ENCODE data around the gene PFDN6. TPM values are rescaled to one million over a fixed set of nuclear protein-coding genes. Genes with fewer than 3 reads are reported as not detected.

PFDN6 gene
- total and polyA plus RNA-seq, 9 of the 15 experiments (the other 6 are each of a cell fraction or from before 2014, with no cell fraction given) = 6.8 to 475 (median 216) TPM

DNA sequence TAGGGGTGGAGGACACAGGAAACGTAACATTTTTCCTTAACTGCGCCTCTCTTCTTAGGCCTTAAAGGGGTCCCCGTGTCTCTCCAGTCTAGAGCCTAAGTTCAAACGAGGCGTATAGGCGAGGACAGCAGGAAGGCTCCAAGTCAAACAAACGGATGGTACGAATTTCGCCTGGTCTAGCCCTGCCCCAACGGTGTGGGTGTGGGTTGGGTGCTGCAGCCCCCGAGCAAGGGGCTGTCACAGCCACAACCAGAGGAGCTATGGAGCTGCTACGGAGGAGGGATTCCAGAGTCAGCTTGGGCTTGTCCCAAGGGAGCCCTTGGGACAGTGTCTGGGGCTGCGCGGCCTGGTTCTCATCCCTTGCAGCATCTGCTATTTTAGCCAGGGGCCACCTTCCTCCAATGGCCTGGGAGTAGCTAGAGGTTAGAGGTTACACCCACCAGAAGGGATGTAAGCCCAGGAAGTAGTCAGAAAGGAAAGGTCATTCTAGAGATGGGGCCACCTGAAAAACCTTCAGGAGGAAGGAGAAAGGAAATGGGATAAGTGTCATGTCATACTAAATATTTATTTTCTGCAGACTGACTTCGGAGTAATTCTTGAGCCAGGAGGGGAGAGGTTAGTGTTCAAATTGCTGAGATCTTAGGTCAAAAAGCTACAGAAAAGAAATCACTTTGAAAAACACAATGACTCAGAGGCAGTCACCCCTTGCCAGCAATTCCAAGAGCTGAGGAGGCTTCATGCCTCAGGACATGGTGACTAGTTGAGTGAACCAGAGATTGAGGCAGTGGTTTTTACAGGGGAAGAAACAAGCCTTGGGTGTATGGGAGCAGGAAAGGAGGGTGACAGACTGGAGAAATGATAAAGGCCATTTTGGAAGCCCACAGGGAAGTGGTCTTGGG, 39.4 kb upstream of the PFDN6 start (continued):
- TF ChIP-seq NR2C2 (CRISPR knock-in tag; IDR thresholded peaks at IDR 0.05) (no peak; the same call in 1 of the 2 replicates), NR2C2 (tag; IDR thresholded peaks at IDR 0.05) (peak; percentile 86), CTCFL (IDR thresholded peaks at IDR 0.05; ENCODE audit: borderline replicate concordance, insufficient read depth, low read depth, low read length, poor library complexity, severe bottlenecking) (no peak), ZNF324 (CRISPR knock-in tag; IDR thresholded peaks at IDR 0.05) (0 out of 2 replicates have a peak, but pooled peaks have one; percentile 28), ZSCAN32 (CRISPR knock-in tag; IDR thresholded peaks at IDR 0.05) (peak; percentile 8; the same call in 1 of the 2 replicates), POLR2B (IDR thresholded peaks at IDR 0.05; ENCODE audit: low read depth, partially characterized antibody) (peak; percentile 10), ZBTB17 (CRISPR knock-in tag; IDR thresholded peaks at IDR 0.05) (peak; percentile 75), CGGBP1 (CRISPR knock-in tag; IDR thresholded peaks at IDR 0.05) (no peak), ARID2 (IDR thresholded peaks at IDR 0.05) (peak; percentile 51; the same call in 1 of the 2 replicates), ZBTB7A (IDR thresholded peaks at IDR 0.05; ENCODE audit: borderline replicate concordance, control insufficient read depth, low read depth, low read length) (0 out of 2 replicates have a peak, but pooled peaks have one; percentile 54), NCOA2 (IDR thresholded peaks at IDR 0.05; ENCODE audit: partially characterized antibody in 2 of 2) (no peak), NKRF (IDR thresholded peaks at IDR 0.05; ENCODE audit: borderline replicate concordance) (peak; percentile 55; the same call in 1 of the 2 replicates)
- TF ChIP-seq, protein P1, sequence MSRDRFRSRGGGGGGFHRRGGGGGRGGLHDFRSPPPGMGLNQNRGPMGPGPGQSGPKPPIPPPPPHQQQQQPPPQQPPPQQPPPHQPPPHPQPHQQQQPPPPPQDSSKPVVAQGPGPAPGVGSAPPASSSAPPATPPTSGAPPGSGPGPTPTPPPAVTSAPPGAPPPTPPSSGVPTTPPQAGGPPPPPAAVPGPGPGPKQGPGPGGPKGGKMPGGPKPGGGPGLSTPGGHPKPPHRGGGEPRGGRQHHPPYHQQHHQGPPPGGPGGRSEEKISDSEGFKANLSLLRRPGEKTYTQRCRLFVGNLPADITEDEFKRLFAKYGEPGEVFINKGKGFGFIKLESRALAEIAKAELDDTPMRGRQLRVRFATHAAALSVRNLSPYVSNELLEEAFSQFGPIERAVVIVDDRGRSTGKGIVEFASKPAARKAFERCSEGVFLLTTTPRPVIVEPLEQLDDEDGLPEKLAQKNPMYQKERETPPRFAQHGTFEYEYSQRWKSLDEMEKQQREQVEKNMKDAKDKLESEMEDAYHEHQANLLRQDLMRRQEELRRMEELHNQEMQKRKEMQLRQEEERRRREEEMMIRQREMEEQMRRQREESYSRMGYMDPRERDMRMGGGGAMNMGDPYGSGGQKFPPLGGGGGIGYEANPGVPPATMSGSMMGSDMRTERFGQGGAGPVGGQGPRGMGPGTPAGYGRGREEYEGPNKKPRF (IDR thresholded peaks at IDR 0.05; ENCODE audit: low read depth, low read length) = no peak
- TF ChIP-seq, protein P2, sequence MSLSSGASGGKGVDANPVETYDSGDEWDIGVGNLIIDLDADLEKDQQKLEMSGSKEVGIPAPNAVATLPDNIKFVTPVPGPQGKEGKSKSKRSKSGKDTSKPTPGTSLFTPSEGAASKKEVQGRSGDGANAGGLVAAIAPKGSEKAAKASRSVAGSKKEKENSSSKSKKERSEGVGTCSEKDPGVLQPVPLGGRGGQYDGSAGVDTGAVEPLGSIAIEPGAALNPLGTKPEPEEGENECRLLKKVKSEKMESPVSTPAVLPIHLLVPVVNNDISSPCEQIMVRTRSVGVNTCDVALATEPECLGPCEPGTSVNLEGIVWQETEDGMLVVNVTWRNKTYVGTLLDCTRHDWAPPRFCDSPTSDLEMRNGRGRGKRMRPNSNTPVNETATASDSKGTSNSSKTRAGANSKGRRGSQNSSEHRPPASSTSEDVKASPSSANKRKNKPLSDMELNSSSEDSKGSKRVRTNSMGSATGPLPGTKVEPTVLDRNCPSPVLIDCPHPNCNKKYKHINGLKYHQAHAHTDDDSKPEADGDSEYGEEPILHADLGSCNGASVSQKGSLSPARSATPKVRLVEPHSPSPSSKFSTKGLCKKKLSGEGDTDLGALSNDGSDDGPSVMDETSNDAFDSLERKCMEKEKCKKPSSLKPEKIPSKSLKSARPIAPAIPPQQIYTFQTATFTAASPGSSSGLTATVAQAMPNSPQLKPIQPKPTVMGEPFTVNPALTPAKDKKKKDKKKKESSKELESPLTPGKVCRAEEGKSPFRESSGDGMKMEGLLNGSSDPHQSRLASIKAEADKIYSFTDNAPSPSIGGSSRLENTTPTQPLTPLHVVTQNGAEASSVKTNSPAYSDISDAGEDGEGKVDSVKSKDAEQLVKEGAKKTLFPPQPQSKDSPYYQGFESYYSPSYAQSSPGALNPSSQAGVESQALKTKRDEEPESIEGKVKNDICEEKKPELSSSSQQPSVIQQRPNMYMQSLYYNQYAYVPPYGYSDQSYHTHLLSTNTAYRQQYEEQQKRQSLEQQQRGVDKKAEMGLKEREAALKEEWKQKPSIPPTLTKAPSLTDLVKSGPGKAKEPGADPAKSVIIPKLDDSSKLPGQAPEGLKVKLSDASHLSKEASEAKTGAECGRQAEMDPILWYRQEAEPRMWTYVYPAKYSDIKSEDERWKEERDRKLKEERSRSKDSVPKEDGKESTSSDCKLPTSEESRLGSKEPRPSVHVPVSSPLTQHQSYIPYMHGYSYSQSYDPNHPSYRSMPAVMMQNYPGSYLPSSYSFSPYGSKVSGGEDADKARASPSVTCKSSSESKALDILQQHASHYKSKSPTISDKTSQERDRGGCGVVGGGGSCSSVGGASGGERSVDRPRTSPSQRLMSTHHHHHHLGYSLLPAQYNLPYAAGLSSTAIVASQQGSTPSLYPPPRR (CRISPR knock-in tag; IDR thresholded peaks at IDR 0.05; ENCODE audit: borderline replicate concordance) = no peak

Data from K562 (cell line).